ENCODE results near the gene RNF8.
"Not testable (repeated sequence)": the region's sequence is repeated elsewhere in the genome, so short reads cannot be mapped to it uniquely, and the experiment has no call there.

RNF8 gene

GRCh38 chr6:37442416-37443215 is 88.8 kb downstream of the RNF8 start:
- H3K4me3 ChIP-seq (ENCODE audit: low read depth, low read length): peak overlapping the region; percentile 10; the same call in 1 of the 2 replicates
- TF ChIP-seq, protein P1, sequence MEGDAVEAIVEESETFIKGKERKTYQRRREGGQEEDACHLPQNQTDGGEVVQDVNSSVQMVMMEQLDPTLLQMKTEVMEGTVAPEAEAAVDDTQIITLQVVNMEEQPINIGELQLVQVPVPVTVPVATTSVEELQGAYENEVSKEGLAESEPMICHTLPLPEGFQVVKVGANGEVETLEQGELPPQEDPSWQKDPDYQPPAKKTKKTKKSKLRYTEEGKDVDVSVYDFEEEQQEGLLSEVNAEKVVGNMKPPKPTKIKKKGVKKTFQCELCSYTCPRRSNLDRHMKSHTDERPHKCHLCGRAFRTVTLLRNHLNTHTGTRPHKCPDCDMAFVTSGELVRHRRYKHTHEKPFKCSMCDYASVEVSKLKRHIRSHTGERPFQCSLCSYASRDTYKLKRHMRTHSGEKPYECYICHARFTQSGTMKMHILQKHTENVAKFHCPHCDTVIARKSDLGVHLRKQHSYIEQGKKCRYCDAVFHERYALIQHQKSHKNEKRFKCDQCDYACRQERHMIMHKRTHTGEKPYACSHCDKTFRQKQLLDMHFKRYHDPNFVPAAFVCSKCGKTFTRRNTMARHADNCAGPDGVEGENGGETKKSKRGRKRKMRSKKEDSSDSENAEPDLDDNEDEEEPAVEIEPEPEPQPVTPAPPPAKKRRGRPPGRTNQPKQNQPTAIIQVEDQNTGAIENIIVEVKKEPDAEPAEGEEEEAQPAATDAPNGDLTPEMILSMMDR (IDR thresholded peaks at IDR 0.05; ENCODE audit: control insufficient read depth, extremely low read depth, insufficient read depth): no peak
- no peak for DNase-seq (ENCODE audit: low read depth)

DNA sequence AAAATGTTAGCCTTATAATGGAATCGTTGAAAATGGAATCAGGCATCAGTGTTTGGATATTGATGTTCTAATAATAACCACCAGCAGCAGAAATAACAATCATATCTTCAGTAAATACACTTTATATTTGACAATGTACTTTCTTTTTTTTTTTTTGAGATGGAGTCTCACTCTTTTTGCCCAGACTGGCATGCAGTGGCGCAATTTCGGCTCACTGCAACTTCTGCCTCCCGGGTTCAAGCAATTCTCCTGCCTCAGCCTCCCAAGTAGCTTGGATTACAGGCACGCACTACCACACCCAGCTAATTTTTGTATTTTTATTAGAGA is 89.4 kb downstream of the RNF8 start:
- peak overlapping the region; percentile 10; the same call in 1 of the 2 replicates for H3K4me3 ChIP-seq (ENCODE audit: low read depth, low read length)

More for the DNA sequence above, 89.4 kb downstream of the RNF8 start:
- DNase-seq (ENCODE audit: low read depth): not testable (repeated sequence)
